Hepatocyte (in vitro differentiated cells): ENCODE results near the gene POTEM.
"Not testable (repeated sequence)": the region's sequence is repeated elsewhere in the genome, so short reads cannot be mapped to it uniquely, and the experiment has no call there.

Experiments
- EZH2 ChIP-seq: fragments of 200-600 bp; sonication (generic); IDR thresholded peaks from 2 replicates; pipeline ENCODE4 v1.6.1; 2016; ENCODE audit warnings: antibody characterized with exemption, mild to moderate bottlenecking, borderline replicate concordance
- EZH2phosphoT487 ChIP-seq: fragments of 200-600 bp; sonication (generic); IDR thresholded peaks from one replicate; pipeline ENCODE4 v1.6.1; 2018; ENCODE audit warnings: antibody characterized with exemption, mild to moderate bottlenecking, low read depth, moderate library complexity; ENCODE audit not compliant: unreplicated experiment, severe bottlenecking
- TF ChIP-seq, protein P1 (sequence below): fragments of 200-600 bp; sonication (generic); IDR thresholded peaks from 2 replicates; pipeline ENCODE4 v1.5.1; 2016; ENCODE audit warnings: antibody characterized with exemption, mild to moderate bottlenecking; ENCODE audit not compliant: poor library complexity

DNA sequence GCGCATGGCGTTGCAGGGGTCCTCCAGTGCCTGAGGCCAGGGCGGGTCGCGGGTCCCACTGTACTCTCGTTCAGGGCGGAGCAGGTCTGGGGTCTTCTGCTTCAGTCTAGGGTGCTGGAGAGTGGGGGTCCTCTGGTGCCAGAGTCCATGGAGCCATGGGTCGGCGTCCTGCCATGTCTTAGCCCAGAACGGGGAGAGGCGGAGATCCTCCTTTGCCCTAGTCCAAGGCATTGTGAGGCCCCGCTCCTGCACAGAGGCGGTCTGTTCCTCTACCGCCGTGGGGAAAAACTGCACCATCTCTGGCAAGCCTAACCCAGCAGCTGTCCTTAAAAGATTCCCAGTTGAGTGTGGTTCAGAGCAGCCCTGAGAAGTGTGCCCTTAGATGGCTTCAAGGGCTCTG is 71.6 kb downstream of the POTEM start:
- TF ChIP-seq, protein P1, sequence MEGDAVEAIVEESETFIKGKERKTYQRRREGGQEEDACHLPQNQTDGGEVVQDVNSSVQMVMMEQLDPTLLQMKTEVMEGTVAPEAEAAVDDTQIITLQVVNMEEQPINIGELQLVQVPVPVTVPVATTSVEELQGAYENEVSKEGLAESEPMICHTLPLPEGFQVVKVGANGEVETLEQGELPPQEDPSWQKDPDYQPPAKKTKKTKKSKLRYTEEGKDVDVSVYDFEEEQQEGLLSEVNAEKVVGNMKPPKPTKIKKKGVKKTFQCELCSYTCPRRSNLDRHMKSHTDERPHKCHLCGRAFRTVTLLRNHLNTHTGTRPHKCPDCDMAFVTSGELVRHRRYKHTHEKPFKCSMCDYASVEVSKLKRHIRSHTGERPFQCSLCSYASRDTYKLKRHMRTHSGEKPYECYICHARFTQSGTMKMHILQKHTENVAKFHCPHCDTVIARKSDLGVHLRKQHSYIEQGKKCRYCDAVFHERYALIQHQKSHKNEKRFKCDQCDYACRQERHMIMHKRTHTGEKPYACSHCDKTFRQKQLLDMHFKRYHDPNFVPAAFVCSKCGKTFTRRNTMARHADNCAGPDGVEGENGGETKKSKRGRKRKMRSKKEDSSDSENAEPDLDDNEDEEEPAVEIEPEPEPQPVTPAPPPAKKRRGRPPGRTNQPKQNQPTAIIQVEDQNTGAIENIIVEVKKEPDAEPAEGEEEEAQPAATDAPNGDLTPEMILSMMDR, result not testable (repeated sequence)
- TF ChIP-seq EZH2, EZH2phosphoT487: not testable (repeated sequence)
